Uterus (tissue), 2 donors: ENCODE measurements around the gene ADARB2.

Experiments used
- POLR2A ChIP-seq, 2 donors: fragments of 450-650 bp; IDR thresholded peaks; one replicate each; pipeline ENCODE4 v1.6.1; 2016; ENCODE audit warnings: antibody characterized with exemption in 2 of 2, mild to moderate bottlenecking in 1 of 2, moderate library complexity in 1 of 2
- TF ChIP-seq, protein P1 (sequence below), 4 experiments: fragments of 200-600 bp in 2 of 4; fragments of 450-650 bp in 2 of 4; sonication (generic) in 2 of 4; IDR thresholded peaks; one replicate each; pipeline ENCODE4 v1.5.1; 2016 to 2019; ENCODE audit warnings: antibody characterized with exemption in 4 of 4, mild to moderate bottlenecking in 2 of 4, moderate library complexity in 1 of 4

DNA sequence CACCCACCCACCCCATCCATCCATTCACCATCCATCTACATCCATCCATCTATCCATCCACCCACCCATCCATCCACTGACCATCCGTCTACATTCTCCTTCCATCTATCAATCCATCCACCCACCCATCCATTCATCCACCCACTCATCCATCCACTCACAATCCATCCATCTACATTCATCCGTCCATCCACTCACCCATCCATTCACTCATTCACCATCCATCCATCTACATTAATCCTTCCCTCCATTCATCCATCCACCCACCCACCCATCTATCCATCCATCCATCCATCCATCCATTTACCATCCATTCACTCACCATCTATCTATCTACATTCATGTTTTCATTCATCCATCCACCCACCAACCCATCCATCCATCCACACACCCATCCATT is 292.5 kb downstream of the ADARB2 start:
- TF ChIP-seq, protein P1, sequence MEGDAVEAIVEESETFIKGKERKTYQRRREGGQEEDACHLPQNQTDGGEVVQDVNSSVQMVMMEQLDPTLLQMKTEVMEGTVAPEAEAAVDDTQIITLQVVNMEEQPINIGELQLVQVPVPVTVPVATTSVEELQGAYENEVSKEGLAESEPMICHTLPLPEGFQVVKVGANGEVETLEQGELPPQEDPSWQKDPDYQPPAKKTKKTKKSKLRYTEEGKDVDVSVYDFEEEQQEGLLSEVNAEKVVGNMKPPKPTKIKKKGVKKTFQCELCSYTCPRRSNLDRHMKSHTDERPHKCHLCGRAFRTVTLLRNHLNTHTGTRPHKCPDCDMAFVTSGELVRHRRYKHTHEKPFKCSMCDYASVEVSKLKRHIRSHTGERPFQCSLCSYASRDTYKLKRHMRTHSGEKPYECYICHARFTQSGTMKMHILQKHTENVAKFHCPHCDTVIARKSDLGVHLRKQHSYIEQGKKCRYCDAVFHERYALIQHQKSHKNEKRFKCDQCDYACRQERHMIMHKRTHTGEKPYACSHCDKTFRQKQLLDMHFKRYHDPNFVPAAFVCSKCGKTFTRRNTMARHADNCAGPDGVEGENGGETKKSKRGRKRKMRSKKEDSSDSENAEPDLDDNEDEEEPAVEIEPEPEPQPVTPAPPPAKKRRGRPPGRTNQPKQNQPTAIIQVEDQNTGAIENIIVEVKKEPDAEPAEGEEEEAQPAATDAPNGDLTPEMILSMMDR (IDR thresholded peaks at IDR 0.05), result no peak
- TF ChIP-seq POLR2A (IDR thresholded peaks at IDR 0.05), result no peak
